Smooth muscle cell of the brain vasculature (primary cell): Measurements from ENCODE around the gene SPRED3.
"Not testable (repeated sequence)": the region's sequence is repeated elsewhere in the genome, so short reads cannot be mapped to it uniquely, and the experiment has no call there.

Experiments
- DNase-seq: peaks from one replicate; pipeline ENCODE4 v3.0.0-alpha.2; 2012; ENCODE audit warnings: low read depth, low spot score

SPRED3 gene

GRCh38 chr19:38417544-38418506, 29.3 kb downstream of the SPRED3 start:
- no peak for DNase-seq

- DNase-seq, result no peak
Observed at GRCh38 chr19:38420935-38421334, 32.4 kb downstream of the SPRED3 start.

DNA sequence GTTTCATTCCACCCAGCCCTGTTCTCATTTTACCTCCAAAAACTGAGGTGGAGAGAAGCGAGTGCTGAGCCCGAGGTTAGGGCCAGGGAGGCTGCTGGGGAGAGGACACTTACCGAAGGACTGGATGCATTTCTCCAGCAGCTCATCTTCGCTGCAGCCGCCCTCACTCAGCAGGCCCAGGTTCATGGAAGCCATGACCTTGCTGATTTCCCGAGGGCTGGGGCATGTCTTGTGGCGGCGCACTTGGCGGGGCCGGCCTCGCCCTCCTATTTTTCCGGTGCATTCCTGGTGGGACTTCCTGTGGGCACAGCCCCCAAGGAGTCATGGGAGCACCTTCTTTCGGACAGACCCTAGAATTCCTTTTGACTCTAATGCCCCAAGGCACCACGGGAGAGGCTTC, 33.4 kb downstream of the SPRED3 start:
- DNase-seq, result no peak

- DNase-seq, result no peak
Observed at GRCh38 chr19:38422438-38422837, 33.9 kb downstream of the SPRED3 start.

DNA sequence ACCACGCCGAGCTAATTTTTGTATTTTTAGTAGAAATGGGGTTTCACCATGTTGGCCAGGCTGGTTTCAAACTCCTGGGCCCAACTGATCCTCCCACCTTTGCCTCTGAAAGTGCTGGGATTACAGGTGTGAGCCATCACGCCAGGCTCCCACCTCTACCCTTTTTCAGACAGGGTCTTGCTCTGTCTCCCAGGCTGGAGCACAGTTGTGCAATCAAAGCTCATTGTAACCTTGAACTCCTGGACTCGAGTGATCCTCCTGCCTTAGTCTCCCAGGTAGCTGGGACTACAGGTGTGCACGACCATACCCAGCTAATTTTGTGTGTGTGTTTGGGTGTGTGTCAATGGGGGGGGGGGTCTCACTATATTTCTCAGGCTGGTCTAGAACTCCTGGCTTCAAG, 35.8 kb downstream of the SPRED3 start:
- no peak for DNase-seq

DNA sequence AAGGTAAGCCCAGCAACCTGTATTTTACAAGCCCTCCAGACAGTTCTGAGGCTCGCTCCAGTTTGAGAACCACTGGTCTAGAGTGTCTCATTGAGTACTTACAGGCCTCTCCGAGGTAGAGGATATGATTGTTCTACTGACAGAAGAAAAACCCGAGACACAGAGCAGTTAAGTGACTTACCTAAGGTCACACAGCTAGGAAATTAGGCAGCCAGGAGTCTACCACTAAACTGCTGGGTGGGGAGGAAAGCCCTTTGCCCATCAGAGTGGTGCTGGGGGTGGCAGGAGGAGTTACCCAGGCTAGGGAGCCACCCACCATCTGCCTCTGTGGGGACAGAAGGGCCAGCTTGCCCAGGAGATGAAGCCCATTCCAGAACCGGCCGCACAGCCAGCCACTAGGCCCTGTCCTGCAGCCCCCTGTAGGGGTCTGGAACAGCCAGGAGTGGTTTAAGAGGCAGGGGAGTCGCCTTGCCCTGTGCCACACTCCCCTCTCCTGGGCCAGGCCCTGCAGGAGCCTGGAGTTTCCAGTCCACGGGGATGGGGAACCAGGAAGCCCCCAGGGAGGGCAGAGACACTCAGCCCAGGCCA, 36.8 kb downstream of the SPRED3 start:
- no peak for DNase-seq

- DNase-seq, result no peak
Observed at GRCh38 chr19:38425810-38426466, 37.4 kb downstream of the SPRED3 start, which contains the start of gene RASGRP4. Gene RASGRP4, minus strand, starts transcription at chr19:38426219. Its CDS starts 128 bp downstream, at chr19:38426091.

- DNase-seq, result not testable (repeated sequence)
Observed at GRCh38 chr19:38427035-38427677, 38.7 kb downstream of the SPRED3 start.

DNA sequence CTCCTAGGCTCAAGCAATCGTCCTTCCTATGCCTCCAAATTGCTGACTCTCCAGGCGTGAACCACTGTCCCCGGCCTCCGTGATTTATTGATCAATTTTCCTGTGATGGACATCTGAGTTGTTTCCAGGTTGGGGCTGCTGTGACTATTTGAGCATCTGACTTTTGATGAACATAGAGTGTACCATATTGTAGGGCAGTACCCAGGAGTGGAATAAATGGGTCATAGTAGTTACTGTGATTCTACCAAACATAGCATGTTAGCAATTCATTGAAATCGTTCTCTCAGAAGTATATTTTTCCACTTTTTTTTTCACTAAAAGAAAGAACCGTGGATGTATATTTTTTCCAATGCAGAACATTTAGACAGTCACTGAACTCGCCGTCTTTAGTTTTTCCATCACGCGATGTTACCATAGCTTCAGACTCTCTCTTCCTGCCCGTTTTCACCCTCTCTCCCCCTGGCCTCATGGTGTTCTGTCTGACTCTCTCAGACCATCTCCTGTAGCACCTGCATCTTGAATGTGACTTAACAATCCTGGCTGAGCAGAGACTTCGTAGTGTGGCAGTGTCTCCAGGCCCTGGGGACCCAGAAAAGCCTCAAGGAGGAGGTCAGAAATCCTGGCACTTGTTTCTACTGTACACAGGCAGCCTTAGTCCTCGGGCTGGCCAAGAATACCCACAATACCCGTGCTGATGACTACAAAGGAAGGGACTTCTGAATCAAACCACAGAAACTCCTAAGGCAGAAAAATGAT, 40.7 kb downstream of the SPRED3 start:
- DNase-seq, result no peak

DNA sequence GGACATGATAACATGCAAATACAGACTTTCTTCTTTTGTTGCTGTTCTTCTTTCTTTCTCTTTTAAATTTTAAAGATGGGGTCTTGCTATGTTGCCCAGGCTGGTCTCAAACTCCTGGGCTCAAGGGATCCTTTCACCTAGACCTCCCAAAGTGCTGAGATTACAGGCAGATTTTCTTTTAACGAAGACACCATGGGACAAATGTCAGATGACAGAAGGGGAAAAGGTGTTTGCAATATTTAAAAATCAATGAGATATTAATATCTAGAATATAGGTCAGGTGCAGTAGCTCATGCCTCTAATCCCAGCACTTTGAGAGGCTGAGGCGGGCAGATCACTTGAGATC, 41.3 kb downstream of the SPRED3 start:
- no peak for DNase-seq

GRCh38 chr19:38430931-38431330, 42.4 kb downstream of the SPRED3 start:
- no peak for DNase-seq

DNA sequence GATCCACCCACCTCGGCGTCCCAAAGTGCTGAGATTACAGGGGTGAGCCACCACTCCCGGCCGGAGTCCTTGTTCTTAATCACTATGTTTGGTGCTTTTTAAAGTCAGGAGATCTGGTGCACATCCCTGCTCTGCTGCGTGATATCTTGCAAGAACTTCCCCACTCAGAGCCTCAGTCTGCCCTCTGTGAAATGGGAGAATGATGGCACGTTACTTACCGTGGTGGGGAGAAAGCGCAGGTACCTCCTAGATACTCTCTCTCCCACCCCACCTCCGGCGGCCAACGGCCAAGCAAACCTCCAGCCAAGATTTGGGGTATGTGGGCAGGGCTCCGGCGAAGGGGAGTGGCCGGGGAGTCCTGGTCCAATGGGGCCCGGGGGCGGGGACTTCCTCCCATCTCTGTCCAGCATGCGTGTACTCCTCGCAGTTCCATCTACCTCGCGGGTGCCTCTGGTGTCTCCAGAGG, 44.8 kb downstream of the SPRED3 start, which contains the start of gene RYR1:
RYR1 (plus strand) TSS at position 424 of the 466 bp plus-strand sequence. CDS start 139 bp downstream, outside the sequence.
- no peak for DNase-seq

DNA sequence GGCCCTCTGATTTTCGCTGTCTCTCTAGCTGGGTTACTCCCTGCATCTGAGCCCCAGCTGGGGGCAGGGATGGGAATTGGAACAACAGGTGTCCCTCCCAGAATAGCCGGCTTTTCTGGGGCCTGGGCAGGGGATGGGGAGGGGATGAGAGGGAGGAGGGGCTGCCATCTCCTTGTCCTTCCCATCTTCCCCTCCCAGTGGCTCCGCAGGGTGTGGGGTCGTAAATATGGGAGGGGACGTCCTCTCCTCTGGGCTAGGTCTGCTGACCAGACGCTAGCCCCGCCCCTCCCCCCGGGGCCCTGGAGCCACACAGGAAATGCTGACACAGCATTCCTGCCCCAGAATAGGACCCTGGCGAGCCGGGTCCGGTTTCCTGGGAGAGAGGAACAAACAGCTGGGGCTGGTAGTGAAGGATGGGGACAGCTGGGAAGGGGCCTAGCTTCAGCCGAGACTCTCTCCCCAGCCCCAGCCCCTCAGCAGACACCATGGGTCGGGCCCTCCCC, 46.1 kb downstream of the SPRED3 start:
- no peak for DNase-seq

DNA sequence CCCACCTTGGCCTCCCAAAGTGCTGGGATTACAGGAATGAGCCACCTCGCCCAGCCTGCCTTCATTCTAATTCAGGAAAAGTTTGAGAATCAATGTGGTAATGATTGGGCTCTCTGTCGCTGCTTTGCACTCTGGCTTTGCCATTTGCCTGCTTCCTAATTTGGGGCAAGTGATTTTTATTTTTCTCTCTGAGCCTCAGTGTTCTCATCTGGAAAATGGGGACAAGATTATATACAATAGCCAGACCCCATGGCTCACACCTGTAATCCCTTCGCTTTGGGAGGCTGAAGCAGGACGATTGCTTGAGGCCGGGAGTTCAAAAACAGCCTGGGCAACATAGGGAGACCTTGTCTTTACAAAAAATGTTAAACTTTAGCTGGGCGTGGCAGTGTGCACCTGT, 48.8 kb downstream of the SPRED3 start:
- DNase-seq, result no peak

DNA sequence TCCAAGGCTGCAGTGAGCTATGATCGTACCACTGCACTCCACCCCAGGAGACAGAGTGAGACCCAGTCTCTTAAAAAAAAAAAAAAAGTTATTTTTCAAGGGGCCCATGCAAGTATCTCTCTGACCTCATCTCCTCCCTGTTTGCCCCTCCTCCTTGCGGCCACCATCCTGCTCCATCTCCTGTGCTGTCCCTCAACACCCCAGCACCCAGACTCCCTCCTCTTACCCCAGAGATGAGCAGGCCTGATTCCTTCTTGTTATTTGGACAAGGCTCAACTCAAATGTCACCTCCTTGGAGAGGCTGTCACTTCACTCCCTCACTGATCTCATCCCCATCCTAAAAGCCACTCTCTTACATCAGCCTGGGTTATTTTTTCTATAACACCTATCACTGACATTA, 49.4 kb downstream of the SPRED3 start:
- no peak for DNase-seq

DNA sequence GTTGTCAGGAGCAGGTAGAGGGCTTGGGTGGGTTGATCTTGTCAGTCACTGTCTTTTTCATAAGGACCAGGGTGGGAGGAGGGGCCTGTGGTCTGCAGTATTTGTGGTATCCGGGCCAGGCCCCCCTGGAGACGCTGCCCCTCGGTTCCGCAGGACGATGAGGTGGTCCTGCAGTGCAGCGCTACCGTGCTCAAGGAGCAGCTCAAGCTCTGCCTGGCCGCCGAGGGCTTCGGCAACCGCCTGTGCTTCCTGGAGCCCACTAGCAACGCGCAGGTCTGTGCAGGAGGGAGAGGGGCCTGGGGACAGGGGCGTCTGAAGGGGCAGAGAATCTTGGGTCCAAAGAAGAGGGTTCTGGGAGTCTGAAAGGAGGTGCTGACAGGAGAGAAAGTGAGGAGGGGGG, 52.1 kb downstream of the SPRED3 start:
- no peak for DNase-seq

- DNase-seq, result no peak
Observed at GRCh38 chr19:38441657-38442348, 53.3 kb downstream of the SPRED3 start.

DNA sequence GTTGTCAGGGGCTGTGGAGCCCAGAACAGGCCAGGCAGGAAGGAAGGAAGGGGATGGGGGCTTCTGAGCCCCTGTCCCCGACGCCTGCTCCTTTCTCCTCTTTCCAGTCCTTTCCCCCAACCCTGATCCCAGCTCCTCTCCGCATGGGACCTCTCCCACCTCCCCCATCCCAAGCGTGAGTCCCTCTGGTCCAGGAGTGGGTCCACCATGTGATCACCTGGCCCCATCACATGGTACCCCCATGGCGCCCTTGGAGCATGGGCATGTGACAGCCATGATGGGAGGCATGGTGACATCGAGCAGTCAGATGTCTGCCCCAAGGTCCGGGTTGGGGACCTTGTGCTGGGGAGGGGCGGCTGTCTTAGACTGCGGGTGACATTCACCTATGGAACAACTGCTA, 54.2 kb downstream of the SPRED3 start:
- DNase-seq, result no peak

GRCh38 chr19:38443458-38443999, 55.0 kb downstream of the SPRED3 start:
- DNase-seq, result no peak

DNA sequence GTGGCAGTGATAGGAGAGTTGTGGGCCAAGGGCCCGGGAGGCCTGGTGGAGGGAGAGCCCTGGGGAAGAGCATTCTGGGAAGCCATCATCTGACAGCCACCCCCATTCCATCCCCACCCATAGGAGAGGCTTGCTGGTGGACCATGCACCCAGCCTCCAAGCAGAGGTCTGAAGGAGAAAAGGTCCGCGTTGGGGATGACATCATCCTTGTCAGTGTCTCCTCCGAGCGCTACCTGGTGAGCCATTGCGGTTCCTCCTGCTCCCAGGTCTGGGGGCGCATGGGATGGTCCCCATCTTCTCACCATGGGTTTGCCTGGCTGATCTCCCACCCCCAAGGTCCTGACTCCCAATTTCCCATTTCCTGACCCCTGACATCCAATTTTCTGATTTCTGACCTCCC, 55.5 kb downstream of the SPRED3 start:
- DNase-seq, result no peak
